HG02678 (cell line): ENCODE data around the gene PHEX.

Experiments
- ATAC-seq: cut with Tn5 transposase; IDR thresholded peaks from one replicate; pipeline ENCODE4 v1.9.1; 2021; ENCODE audit warnings: mild to moderate bottlenecking, moderate library complexity; ENCODE audit not compliant: unreplicated experiment

The PHEX gene

GRCh38 chrX:22141047-22141730 is 109.1 kb downstream of the PHEX start:
- ATAC-seq: no peak

GRCh38 chrX:22147214-22147613 is 115.1 kb downstream of the PHEX start:
- no peak for ATAC-seq

GRCh38 chrX:22147942-22148341 is 115.8 kb downstream of the PHEX start:
- no peak for ATAC-seq

- no peak for ATAC-seq
Measured at GRCh38 chrX:22148565-22148964, 116.4 kb downstream of the PHEX start.

GRCh38 chrX:22150371-22150770 is 118.2 kb downstream of the PHEX start:
- ATAC-seq: no peak

GRCh38 chrX:22155126-22155525 is 123.0 kb downstream of the PHEX start:
- ATAC-seq: no peak

- ATAC-seq: no peak
Measured at GRCh38 chrX:22159071-22159470, 126.9 kb downstream of the PHEX start.

- no peak for ATAC-seq
Measured at GRCh38 chrX:22163326-22163725, 131.2 kb downstream of the PHEX start.

- ATAC-seq: no peak
Measured at GRCh38 chrX:22164770-22165388, 132.8 kb downstream of the PHEX start.

GRCh38 chrX:22165732-22166457 is 133.8 kb downstream of the PHEX start:
- ATAC-seq: no peak

GRCh38 chrX:22171287-22172060 is 139.3 kb downstream of the PHEX start:
- no peak for ATAC-seq

GRCh38 chrX:22173966-22174365 is 141.8 kb downstream of the PHEX start:
- ATAC-seq: no peak

- ATAC-seq: no peak
Measured at GRCh38 chrX:22177950-22178515, 145.9 kb downstream of the PHEX start.

- ATAC-seq: no peak
Measured at GRCh38 chrX:22184096-22184495, 152.0 kb downstream of the PHEX start.

- no peak for ATAC-seq
Measured at GRCh38 chrX:22186165-22186564, 154.0 kb downstream of the PHEX start.

GRCh38 chrX:22192419-22193060 is 160.4 kb downstream of the PHEX start:
- ATAC-seq: peak; percentile 98

- no peak for ATAC-seq
Measured at GRCh38 chrX:22193851-22194659, 161.9 kb downstream of the PHEX start.

- ATAC-seq: no peak
Measured at GRCh38 chrX:22194660-22194945, 162.5 kb downstream of the PHEX start.

GRCh38 chrX:22196149-22196548 is 164.0 kb downstream of the PHEX start:
- no peak for ATAC-seq

GRCh38 chrX:22202251-22202650 is 170.1 kb downstream of the PHEX start:
- no peak for ATAC-seq
